Mucosa of descending colon (tissue), 3 donors: Measurements from ENCODE around the gene PCSK5. TPM values are rescaled to one million over a fixed set of nuclear protein-coding genes. Genes with fewer than 3 reads are reported as not detected.
A peak's percentile ranks its signal among the peaks of the same experiment; 100 is the strongest.

Experiments
- ATAC-seq: fragments of 200-7000 bp; cut with Tn5 transposase; one replicate; pipeline ENCODE4 v1.9.1; 2020; ENCODE audit warnings: mild to moderate bottlenecking, moderate library complexity
- DNase-seq, 3 donors: peaks; one replicate each; pipeline ENCODE4 v3.0.0-alpha.2; 2020
- H3K36me3 ChIP-seq: fragments of 200-600 bp; one replicate; pipeline ENCODE4 v1.8.0; 2021; ENCODE audit warnings: low read depth, mild to moderate bottlenecking
- H3K4me1 ChIP-seq: fragments of 200-600 bp; one replicate; pipeline ENCODE4 v1.8.0; 2021; ENCODE audit warnings: low read depth, mild to moderate bottlenecking
- H3K4me3 ChIP-seq: fragments of 200-600 bp; one replicate; pipeline ENCODE4 v1.8.0; 2021; ENCODE audit warnings: mild to moderate bottlenecking
- H3K9me3 ChIP-seq: fragments of 200-600 bp; one replicate; pipeline ENCODE4 v1.8.0; 2021; ENCODE audit warnings: mild to moderate bottlenecking
- CTCF ChIP-seq: fragments of 200-600 bp; IDR thresholded peaks from one replicate; pipeline ENCODE4 v1.8.0; 2022; ENCODE audit warnings: antibody characterized with exemption, mild to moderate bottlenecking
- intact Hi-C, 2 donors: fragments of 100-400 bp; cut with DNase I in 1 of 2; cut with micrococcal nuclease in 1 of 2; formaldehyde crosslinking; loops; one replicate each; pipeline versions ENCODE4 v1.11.0 to v1.11.1; 2022; cut with DNase I, micrococcal nuclease
- total RNA-seq, 3 donors: library from RNA; stranded (reverse); fragmentation: NEBNext Ultra II Directional in 2 of 3; extraction: Animal tissue kit (Norgen Biotek cat#: 25700) in 2 of 3; gene quantifications; one replicate each; pipeline versions ENCODE4 v1.2.1 to v1.2.4, GENCODE V29; 2021 to 2023
- donor health status: DM: no; HTN: no; CAD: no; lungs with moderate emphysema.
- donor health status: DM: no; HTN: no; CAD: no.
- donor health status: DM: no; HTN: yes; CAD: no.

The PCSK5 gene
- total RNA-seq, 3 donors from 2014 or later = 44.3 to 82.0 (median 53.3) TPM

GRCh38 chr9:76366275-76366674, 475.8 kb downstream of the PCSK5 start:
- H3K4me1 ChIP-seq = peaks cover 31% of the 10 kb centered on the region
- ATAC-seq = peak; percentile 57
- no peaks in the 10 kb centered on the region for H3K36me3 ChIP-seq
- DNase-seq = no peak
- TF ChIP-seq CTCF = no peak
- H3K9me3 ChIP-seq = no peaks in the 10 kb centered on the region
- H3K4me3 ChIP-seq = no peak overlapping the region
- intact Hi-C loops = no loop called here

GRCh38 chr9:76369583-76369982, 479.1 kb downstream of the PCSK5 start:
- no peak for TF ChIP-seq CTCF
- Histone ChIP-seq H3K4me3 (no peak overlapping the region), H3K36me3 (no peaks in the 10 kb centered on the region), H3K9me3 (no peaks in the 10 kb centered on the region), H3K4me1 (peaks cover 38% of the 10 kb centered on the region)
- DNase-seq (peak in 1 of 3 donors; percentile 67), ATAC-seq (peak; percentile 15)
- intact Hi-C loops = no loop called here

GRCh38 chr9:76370396-76371023, 480.0 kb downstream of the PCSK5 start:
- TF ChIP-seq CTCF = no peak
- DNase-seq (no peak), ATAC-seq (no peak)
- no peaks in the 10 kb centered on the region for H3K9me3 ChIP-seq
- peaks cover 47% of the 10 kb centered on the region for H3K4me1 ChIP-seq
- intact Hi-C loops = no loop called here
- H3K4me3 ChIP-seq = no peak overlapping the region
- H3K36me3 ChIP-seq = no peaks in the 10 kb centered on the region

GRCh38 chr9:76371901-76372300, 481.4 kb downstream of the PCSK5 start:
- Histone ChIP-seq H3K4me1 (peaks cover 47% of the 10 kb centered on the region), H3K9me3 (no peaks in the 10 kb centered on the region), H3K4me3 (no peak overlapping the region), H3K36me3 (no peaks in the 10 kb centered on the region)
- TF ChIP-seq CTCF = no peak
- no peak for DNase-seq
- no peak for ATAC-seq
- intact Hi-C loops = no loop called here

- ATAC-seq = no peak
- H3K36me3 ChIP-seq = no peaks in the 10 kb centered on the region
- peaks cover 47% of the 10 kb centered on the region for H3K4me1 ChIP-seq
- TF ChIP-seq CTCF = no peak
- H3K9me3 ChIP-seq = no peaks in the 10 kb centered on the region
- DNase-seq = no peak
- no peak overlapping the region for H3K4me3 ChIP-seq
- intact Hi-C loops = no loop called here
Observed at GRCh38 chr9:76372336-76372735, 481.9 kb downstream of the PCSK5 start.
